ENCODE measurements around the gene EEF1A2.

- no peak for TF ChIP-seq CTCF (IDR thresholded peaks at IDR 0.05)
- TF ChIP-seq EZH2phosphoT487 (IDR thresholded peaks at IDR 0.05): no peak
- no peak for TF ChIP-seq EZH2 (IDR thresholded peaks at IDR 0.05)
Observed at GRCh38 chr20:63505723-63506122, 6.8 kb upstream of the EEF1A2 start.
